HEK293 (cell line): ENCODE results near the gene MGMT.

ENCODE experiments used
- CTCF ChIA-PET: fragments of 350-600 bp; formaldehyde crosslinking; extraction: SDS; loops from one replicate; lab custom pipeline; 2021; ENCODE audit warnings: antibody characterized with exemption; lab: Yijun Ruan, JAX
- POLR2A ChIA-PET: fragments of 300-600 bp; formaldehyde crosslinking; extraction: SDS; loops from one replicate; lab custom pipeline; 2020; ENCODE audit warnings: antibody characterized with exemption, inconsistent platforms; lab: Yijun Ruan, JAX
- H3K27ac ChIP-seq: fragments of 200-500 bp; sonication (Bioruptor generic); 2 replicates; pipeline ENCODE4 v1.5.1; 2014; ENCODE audit warnings: low read depth, low read length, control low read depth, inconsistent platforms; ENCODE audit errors: extremely low read depth
- H3K36me3 ChIP-seq, 2 experiments: fragments of 200-500 bp in 1 of 2; sonication (Bioruptor generic) in 1 of 2; 1 replicate in 1 of 2; 2 replicates in 1 of 2; pipeline ENCODE4 v1.5.1; 2014 to 2017; ENCODE audit warnings: inconsistent platforms in 2 of 2, low read length in 2 of 2; ENCODE audit not compliant: control insufficient read depth in 2 of 2, insufficient read depth in 1 of 2
- H3K4me1 ChIP-seq: fragments of 200-500 bp; sonication (Bioruptor generic); 2 replicates; pipeline ENCODE4 v1.5.1; 2014; ENCODE audit warnings: mild to moderate bottlenecking, low read length, inconsistent platforms; ENCODE audit not compliant: control insufficient read depth, insufficient read depth
- H3K4me3 ChIP-seq: 2 replicates; pipeline ENCODE4 v1.5.1; 2011; ENCODE audit warnings: low read depth, mild to moderate bottlenecking, control low read depth, low read length, moderate library complexity
- H3K9me3 ChIP-seq: fragments of 200-500 bp; sonication (Bioruptor generic); 2 replicates; pipeline ENCODE4 v1.5.1; 2014; ENCODE audit warnings: low read depth, low read length, inconsistent platforms; ENCODE audit not compliant: control insufficient read depth, insufficient read depth
- BCL11B ChIP-seq: fragments of 450-650 bp; formaldehyde crosslinking; IDR thresholded peaks from 2 replicates; pipeline ENCODE4 v1.5.1; 2016; ENCODE audit warnings: low read depth, missing biosample characterization, missing genetic modification characterization
- GLIS1 ChIP-seq: fragments of 450-650 bp; formaldehyde crosslinking; IDR thresholded peaks from 2 replicates; pipeline ENCODE4 v1.5.1; 2016; ENCODE audit warnings: missing biosample characterization, missing genetic modification characterization
- IKZF3 ChIP-seq: fragments of 450-650 bp; IDR thresholded peaks from 2 replicates; pipeline ENCODE4 v1.5.0; 2018; ENCODE audit warnings: missing biosample characterization, mild to moderate bottlenecking, missing genetic modification characterization, moderate library complexity
- KLF1 ChIP-seq: fragments of 450-650 bp; formaldehyde crosslinking; IDR thresholded peaks from 2 replicates; pipeline ENCODE4 v1.5.1; 2016; ENCODE audit warnings: missing biosample characterization, missing genetic modification characterization
- KLF8 ChIP-seq: fragments of 450-650 bp; formaldehyde crosslinking; IDR thresholded peaks from 2 replicates; pipeline ENCODE4 v1.5.1; 2016; ENCODE audit warnings: missing biosample characterization, missing genetic modification characterization
- SALL2 ChIP-seq: fragments of 450-650 bp; formaldehyde crosslinking; IDR thresholded peaks from 2 replicates; pipeline ENCODE4 v1.5.0; 2017; ENCODE audit warnings: missing biosample characterization, mild to moderate bottlenecking, missing genetic modification characterization, borderline replicate concordance
- TCF7L2 ChIP-seq: IDR thresholded peaks from 2 replicates; pipeline ENCODE4 v1.6.1; 2011; ENCODE audit warnings: low read depth, mild to moderate bottlenecking, inconsistent platforms, low read length, moderate library complexity, borderline replicate concordance
- YY1 ChIP-seq: fragments of 450-650 bp; formaldehyde crosslinking; IDR thresholded peaks from 2 replicates; pipeline ENCODE4 v1.5.1; 2018; ENCODE audit warnings: missing biosample characterization, missing genetic modification characterization
- ZBTB1 ChIP-seq: fragments of 450-650 bp; formaldehyde crosslinking; IDR thresholded peaks from 2 replicates; pipeline ENCODE4 v1.5.1; 2016; ENCODE audit warnings: missing biosample characterization, missing genetic modification characterization
- ZNF114 ChIP-seq: fragments of 450-650 bp; formaldehyde crosslinking; IDR thresholded peaks from 2 replicates; pipeline ENCODE4 v1.5.0; 2017; ENCODE audit warnings: missing biosample characterization, missing genetic modification characterization
- ZNF155 ChIP-seq: fragments of 450-650 bp; formaldehyde crosslinking; IDR thresholded peaks from 2 replicates; pipeline ENCODE4 v1.5.1; 2016; ENCODE audit warnings: missing biosample characterization, missing genetic modification characterization
- ZNF214 ChIP-seq: fragments of 450-650 bp; formaldehyde crosslinking; IDR thresholded peaks from 2 replicates; pipeline ENCODE4 v1.5.1; 2017; ENCODE audit warnings: missing biosample characterization, mild to moderate bottlenecking, missing genetic modification characterization, borderline replicate concordance
- ZNF274 ChIP-seq, 2 experiments: fragments of 200-500 bp in 1 of 2; fragments of 450-650 bp in 1 of 2; sonication (Bioruptor generic) in 1 of 2; formaldehyde crosslinking in 1 of 2; IDR thresholded peaks; 2 replicates each; pipeline versions ENCODE4 v1.5.1 to v1.6.1; 2014 to 2016; ENCODE audit warnings: borderline replicate concordance in 1 of 2, inconsistent platforms in 1 of 2, low read length in 1 of 2, missing biosample characterization in 1 of 2, missing genetic modification characterization in 1 of 2
- ZNF514 ChIP-seq: fragments of 450-650 bp; formaldehyde crosslinking; IDR thresholded peaks from 2 replicates; pipeline ENCODE4 v1.5.1; 2016; ENCODE audit warnings: missing biosample characterization, missing genetic modification characterization
- ZNF530 ChIP-seq: fragments of 450-650 bp; formaldehyde crosslinking; IDR thresholded peaks from 2 replicates; pipeline ENCODE4 v1.5.1; 2016; ENCODE audit warnings: low read depth, missing biosample characterization, missing genetic modification characterization
- ZNF670 ChIP-seq: fragments of 450-650 bp; formaldehyde crosslinking; IDR thresholded peaks from 2 replicates; pipeline ENCODE4 v1.5.1; 2016; ENCODE audit warnings: missing biosample characterization, missing genetic modification characterization, low read depth
- ZSCAN30 ChIP-seq: fragments of 450-650 bp; IDR thresholded peaks from 2 replicates; pipeline ENCODE4 v1.5.1; 2018; ENCODE audit warnings: missing biosample characterization, mild to moderate bottlenecking, missing genetic modification characterization, moderate library complexity
- TF ChIP-seq, protein P1 (sequence below): fragments of 450-650 bp; formaldehyde crosslinking; IDR thresholded peaks from 2 replicates; pipeline ENCODE4 v1.5.1; 2016; ENCODE audit warnings: missing biosample characterization, missing genetic modification characterization
- TF ChIP-seq, protein P2 (sequence below): fragments of 450-650 bp; formaldehyde crosslinking; conservative IDR thresholded peaks from 2 replicates; pipeline ENCODE4 v1.5.1; 2016; ENCODE audit warnings: low read depth, missing biosample characterization, missing genetic modification characterization
- TF ChIP-seq, protein P3 (sequence below): sonication (generic); formaldehyde crosslinking; IDR thresholded peaks from 2 replicates; pipeline ENCODE4 v1.8.1; 2022; ENCODE audit warnings: mild to moderate bottlenecking, moderate library complexity, missing genetic modification reagents

Gene MGMT

GRCh38 chr10:129564923-129565322, 97.9 kb downstream of the MGMT start (continued):
- TF ChIP-seq BCL11B (tag by site-specific recombination) (no peak), YY1 (tag by site-specific recombination) (no peak), GLIS1 (no peak), ZNF670 (tag by site-specific recombination) (no peak)

DNA sequence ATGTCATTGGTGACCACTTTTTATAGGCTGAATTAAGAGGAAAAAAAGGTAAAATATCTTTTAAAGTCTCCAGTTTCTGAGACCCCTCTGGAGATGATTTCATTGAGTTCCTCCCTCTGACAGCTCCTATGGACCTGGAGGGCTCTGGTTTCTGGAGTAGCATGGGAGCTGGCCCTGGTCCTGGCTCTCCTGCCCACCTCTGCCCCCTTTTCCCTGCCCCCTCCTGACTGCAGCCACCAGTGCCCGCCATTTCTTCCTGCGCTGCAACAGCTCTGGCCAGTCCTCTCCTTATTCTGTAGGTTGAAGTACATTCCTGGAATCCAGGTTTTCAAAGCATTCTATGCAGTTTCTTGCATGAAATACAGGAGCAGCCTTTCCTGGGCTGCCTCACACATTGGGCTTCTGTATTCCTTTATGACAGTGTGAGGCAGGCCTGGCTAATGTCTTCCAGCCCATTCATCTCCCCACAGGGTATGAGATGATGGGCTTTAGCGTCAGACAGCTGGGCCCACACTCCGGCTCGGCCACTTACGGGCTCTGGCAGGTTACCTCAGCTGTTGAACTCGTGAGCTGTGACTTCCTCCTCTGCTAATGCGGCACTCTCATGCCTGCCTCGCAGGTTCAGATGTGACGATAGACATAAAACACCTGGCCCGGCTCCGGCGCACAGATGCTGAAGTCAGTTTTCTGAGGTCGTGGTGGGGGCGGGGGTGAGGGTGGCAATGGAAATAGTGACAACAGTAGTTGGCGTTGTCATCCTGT, 101.7 kb downstream of the MGMT start:
- no peak overlapping the region for H3K27ac ChIP-seq
- no peaks in the 10 kb centered on the region for H3K9me3 ChIP-seq
- ChIA-PET POLR2A (no interaction called here), CTCF (no interaction called here)
- H3K4me3 ChIP-seq, result no peak overlapping the region
- no peaks in the 10 kb centered on the region for H3K36me3 ChIP-seq
- TF ChIP-seq IKZF3 (tag by site-specific recombination), result no peak
- TF ChIP-seq, protein P1, sequence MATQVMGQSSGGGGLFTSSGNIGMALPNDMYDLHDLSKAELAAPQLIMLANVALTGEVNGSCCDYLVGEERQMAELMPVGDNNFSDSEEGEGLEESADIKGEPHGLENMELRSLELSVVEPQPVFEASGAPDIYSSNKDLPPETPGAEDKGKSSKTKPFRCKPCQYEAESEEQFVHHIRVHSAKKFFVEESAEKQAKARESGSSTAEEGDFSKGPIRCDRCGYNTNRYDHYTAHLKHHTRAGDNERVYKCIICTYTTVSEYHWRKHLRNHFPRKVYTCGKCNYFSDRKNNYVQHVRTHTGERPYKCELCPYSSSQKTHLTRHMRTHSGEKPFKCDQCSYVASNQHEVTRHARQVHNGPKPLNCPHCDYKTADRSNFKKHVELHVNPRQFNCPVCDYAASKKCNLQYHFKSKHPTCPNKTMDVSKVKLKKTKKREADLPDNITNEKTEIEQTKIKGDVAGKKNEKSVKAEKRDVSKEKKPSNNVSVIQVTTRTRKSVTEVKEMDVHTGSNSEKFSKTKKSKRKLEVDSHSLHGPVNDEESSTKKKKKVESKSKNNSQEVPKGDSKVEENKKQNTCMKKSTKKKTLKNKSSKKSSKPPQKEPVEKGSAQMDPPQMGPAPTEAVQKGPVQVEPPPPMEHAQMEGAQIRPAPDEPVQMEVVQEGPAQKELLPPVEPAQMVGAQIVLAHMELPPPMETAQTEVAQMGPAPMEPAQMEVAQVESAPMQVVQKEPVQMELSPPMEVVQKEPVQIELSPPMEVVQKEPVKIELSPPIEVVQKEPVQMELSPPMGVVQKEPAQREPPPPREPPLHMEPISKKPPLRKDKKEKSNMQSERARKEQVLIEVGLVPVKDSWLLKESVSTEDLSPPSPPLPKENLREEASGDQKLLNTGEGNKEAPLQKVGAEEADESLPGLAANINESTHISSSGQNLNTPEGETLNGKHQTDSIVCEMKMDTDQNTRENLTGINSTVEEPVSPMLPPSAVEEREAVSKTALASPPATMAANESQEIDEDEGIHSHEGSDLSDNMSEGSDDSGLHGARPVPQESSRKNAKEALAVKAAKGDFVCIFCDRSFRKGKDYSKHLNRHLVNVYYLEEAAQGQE (tag by site-specific recombination), result peak; percentile 77
- H3K4me1 ChIP-seq, result no peaks in the 10 kb centered on the region

DNA sequence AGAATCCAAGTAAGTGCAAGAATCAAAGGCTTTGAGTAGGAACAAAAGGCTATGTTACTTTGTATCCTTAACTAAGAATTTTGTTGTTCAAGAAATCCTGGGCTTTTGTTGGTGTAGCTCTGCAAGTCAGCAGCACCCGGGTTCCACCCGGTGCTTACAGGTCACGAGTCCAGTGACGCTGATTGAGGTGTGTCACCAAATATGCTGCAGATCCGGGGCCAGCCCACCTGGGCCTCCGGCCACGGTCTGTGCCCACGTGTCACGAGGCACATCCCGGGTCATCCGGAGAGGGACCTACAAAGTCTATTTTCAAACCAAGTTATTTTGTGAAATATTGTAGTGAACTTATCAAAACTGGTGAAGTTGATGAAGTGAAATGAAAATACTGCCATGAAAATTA, 103.1 kb downstream of the MGMT start:
- no peaks in the 10 kb centered on the region for H3K36me3 ChIP-seq
- H3K9me3 ChIP-seq, result no peaks in the 10 kb centered on the region
- CTCF ChIA-PET, result no interaction called here
- POLR2A ChIA-PET, result no interaction called here
- TF ChIP-seq KLF8 (tag by site-specific recombination) (no peak), ZNF274 (IDR thresholded peaks at IDR 0.05; ENCODE audit: low read length) (no peak), ZNF274 (tag by site-specific recombination; IDR thresholded peaks at IDR 0.05; ENCODE audit: borderline replicate concordance) (no peak), ZNF514 (no peak), TCF7L2 (no peak), ZNF530 (no peak)
- no peaks in the 10 kb centered on the region for H3K4me1 ChIP-seq
- H3K4me3 ChIP-seq, result no peak overlapping the region
- H3K27ac ChIP-seq, result no peak overlapping the region

DNA sequence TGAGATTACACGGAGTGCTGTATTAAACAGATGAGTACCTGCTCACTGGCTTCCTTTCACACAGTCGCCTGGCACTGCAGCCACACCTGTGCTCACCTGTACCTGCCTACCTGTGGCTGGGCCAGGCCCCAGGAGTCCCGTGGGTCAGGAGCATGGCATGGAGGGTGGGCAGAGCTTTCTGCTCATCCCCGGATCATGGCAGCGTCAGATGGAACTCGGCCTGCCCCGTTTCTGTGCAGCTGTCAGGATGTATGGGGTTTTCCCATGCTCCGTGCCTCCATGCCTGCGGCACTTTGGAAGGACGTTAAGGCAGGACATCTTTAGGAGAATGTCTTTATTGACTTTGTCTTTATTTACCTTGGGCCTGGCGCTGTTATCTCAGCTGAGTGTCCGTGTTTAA, 112.2 kb downstream of the MGMT start:
- Histone ChIP-seq H3K36me3 (no peaks in the 10 kb centered on the region), H3K4me3 (no peak overlapping the region), H3K4me1 (no peaks in the 10 kb centered on the region), H3K9me3 (no peaks in the 10 kb centered on the region; the same call in 1 of the 2 replicates), H3K27ac (no peak overlapping the region)
- ChIA-PET CTCF (no interaction called here), POLR2A (no interaction called here)
- TF ChIP-seq, protein P2, sequence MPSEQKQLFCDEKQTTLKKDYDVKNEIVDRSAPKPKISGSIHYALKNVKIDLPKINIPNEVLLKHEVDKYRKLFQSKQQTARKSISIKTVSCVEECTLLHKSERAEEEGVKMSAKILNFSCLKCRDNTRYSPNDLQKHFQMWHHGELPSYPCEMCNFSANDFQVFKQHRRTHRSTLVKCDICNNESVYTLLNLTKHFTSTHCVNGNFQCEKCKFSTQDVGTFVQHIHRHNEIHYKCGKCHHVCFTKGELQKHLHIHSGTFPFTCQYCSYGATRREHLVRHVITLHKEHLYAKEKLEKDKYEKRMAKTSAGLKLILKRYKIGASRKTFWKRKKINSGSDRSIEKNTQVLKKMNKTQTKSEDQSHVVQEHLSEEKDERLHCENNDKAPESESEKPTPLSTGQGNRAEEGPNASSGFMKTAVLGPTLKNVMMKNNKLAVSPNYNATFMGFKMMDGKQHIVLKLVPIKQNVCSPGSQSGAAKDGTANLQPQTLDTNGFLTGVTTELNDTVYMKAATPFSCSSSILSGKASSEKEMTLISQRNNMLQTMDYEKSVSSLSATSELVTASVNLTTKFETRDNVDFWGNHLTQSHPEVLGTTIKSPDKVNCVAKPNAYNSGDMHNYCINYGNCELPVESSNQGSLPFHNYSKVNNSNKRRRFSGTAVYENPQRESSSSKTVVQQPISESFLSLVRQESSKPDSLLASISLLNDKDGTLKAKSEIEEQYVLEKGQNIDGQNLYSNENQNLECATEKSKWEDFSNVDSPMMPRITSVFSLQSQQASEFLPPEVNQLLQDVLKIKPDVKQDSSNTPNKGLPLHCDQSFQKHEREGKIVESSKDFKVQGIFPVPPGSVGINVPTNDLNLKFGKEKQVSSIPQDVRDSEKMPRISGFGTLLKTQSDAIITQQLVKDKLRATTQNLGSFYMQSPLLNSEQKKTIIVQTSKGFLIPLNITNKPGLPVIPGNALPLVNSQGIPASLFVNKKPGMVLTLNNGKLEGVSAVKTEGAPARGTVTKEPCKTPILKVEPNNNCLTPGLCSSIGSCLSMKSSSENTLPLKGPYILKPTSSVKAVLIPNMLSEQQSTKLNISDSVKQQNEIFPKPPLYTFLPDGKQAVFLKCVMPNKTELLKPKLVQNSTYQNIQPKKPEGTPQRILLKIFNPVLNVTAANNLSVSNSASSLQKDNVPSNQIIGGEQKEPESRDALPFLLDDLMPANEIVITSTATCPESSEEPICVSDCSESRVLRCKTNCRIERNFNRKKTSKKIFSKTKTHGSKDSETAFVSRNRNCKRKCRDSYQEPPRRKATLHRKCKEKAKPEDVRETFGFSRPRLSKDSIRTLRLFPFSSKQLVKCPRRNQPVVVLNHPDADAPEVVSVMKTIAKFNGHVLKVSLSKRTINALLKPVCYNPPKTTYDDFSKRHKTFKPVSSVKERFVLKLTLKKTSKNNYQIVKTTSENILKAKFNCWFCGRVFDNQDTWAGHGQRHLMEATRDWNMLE (tag by site-specific recombination), result no peak
- TF ChIP-seq KLF1 (tag by site-specific recombination) (no peak), ZNF214 (tag by site-specific recombination) (no peak), ZNF114 (tag by site-specific recombination) (no peak), ZNF155 (tag by site-specific recombination) (no peak), ZSCAN30 (tag by site-specific recombination) (no peak), ZBTB1 (tag by site-specific recombination) (no peak), SALL2 (tag by site-specific recombination) (no peak), ZNF514 (no peak)
- TF ChIP-seq, protein P3, sequence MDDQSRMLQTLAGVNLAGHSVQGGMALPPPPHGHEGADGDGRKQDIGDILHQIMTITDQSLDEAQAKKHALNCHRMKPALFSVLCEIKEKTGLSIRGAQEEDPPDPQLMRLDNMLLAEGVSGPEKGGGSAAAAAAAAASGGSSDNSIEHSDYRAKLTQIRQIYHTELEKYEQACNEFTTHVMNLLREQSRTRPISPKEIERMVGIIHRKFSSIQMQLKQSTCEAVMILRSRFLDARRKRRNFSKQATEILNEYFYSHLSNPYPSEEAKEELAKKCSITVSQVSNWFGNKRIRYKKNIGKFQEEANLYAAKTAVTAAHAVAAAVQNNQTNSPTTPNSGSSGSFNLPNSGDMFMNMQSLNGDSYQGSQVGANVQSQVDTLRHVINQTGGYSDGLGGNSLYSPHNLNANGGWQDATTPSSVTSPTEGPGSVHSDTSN, result no peak
